Keratinocyte (primary cell): Measurements from ENCODE around the gene RELB. TPM values are rescaled to one million over a fixed set of nuclear protein-coding genes. Genes with fewer than 3 reads are reported as not detected.
"Not testable (repeated sequence)": the region's sequence is repeated elsewhere in the genome, so short reads cannot be mapped to it uniquely, and the experiment has no call there.

Source experiments
- DNase-seq: peaks from one replicate; pipeline ENCODE4 v3.0.0-alpha.2; 2011; ENCODE audit warnings: low read depth, missing footprints, low spot score
- FAIRE-seq: peaks from 2 replicates; lab custom pipeline; 2011; peaks lifted over from hg19 to GRCh38; lab: Jason Lieb, UNC
- H2AFZ ChIP-seq: 2 replicates; pipeline ENCODE4 v1.6.0; 2012; ENCODE audit warnings: low read length, control low read depth, inconsistent platforms; ENCODE audit not compliant: control insufficient read depth
- H3K27ac ChIP-seq: 2 replicates; pipeline ENCODE4 v1.5.1; 2011; ENCODE audit warnings: low read length; ENCODE audit not compliant: control insufficient read depth, insufficient read depth
- H3K27me3 ChIP-seq: 3 replicates; pipeline ENCODE4 v1.6.0; 2011; ENCODE audit warnings: low read length; ENCODE audit not compliant: control insufficient read depth, insufficient read depth; ENCODE audit errors: extremely low read depth
- H3K36me3 ChIP-seq, 2 experiments: 2 replicates in 1 of 2; 3 replicates in 1 of 2; pipeline ENCODE4 v1.5.1; 2011; ENCODE audit warnings: low read length in 2 of 2, mild to moderate bottlenecking in 1 of 2; ENCODE audit not compliant: control insufficient read depth in 2 of 2, insufficient read depth in 2 of 2; ENCODE audit errors: extremely low read depth in 1 of 2
- H3K4me1 ChIP-seq: 3 replicates; pipeline ENCODE4 v1.5.1; 2011; ENCODE audit warnings: low read length; ENCODE audit not compliant: control insufficient read depth, insufficient read depth; ENCODE audit errors: extremely low read depth
- H3K4me2 ChIP-seq: 3 replicates; pipeline ENCODE4 v1.6.0; 2011; ENCODE audit warnings: low read depth, low read length; ENCODE audit not compliant: control insufficient read depth, insufficient read depth; ENCODE audit errors: extremely low read depth
- H3K4me3 ChIP-seq, 3 experiments: fragments of 200-600 bp in 1 of 3; sonication (generic) in 1 of 3; 2 replicates in 2 of 3; 3 replicates in 1 of 3; pipeline ENCODE4 v1.5.1; 2011 to 2016; ENCODE audit warnings: low read length in 3 of 3, mild to moderate bottlenecking in 3 of 3, control low read depth in 2 of 3, inconsistent platforms in 1 of 3, low read depth in 1 of 3, mixed read lengths in 1 of 3, mixed run types in 1 of 3, moderate library complexity in 1 of 3; ENCODE audit not compliant: control insufficient read depth in 2 of 3, insufficient read depth in 2 of 3; ENCODE audit errors: extremely low read depth in 1 of 3
- H3K79me2 ChIP-seq: 2 replicates; pipeline ENCODE4 v1.6.0; 2012; ENCODE audit warnings: low read length; ENCODE audit not compliant: control insufficient read depth, insufficient read depth
- H3K9ac ChIP-seq: 3 replicates; pipeline ENCODE4 v1.6.0; 2011; ENCODE audit warnings: low read length; ENCODE audit not compliant: control insufficient read depth, insufficient read depth; ENCODE audit errors: extremely low read depth
- H3K9me1 ChIP-seq: 3 replicates; pipeline ENCODE4 v1.6.0; 2011; ENCODE audit warnings: low read length; ENCODE audit not compliant: control insufficient read depth, insufficient read depth; ENCODE audit errors: extremely low read depth
- H3K9me3 ChIP-seq: 2 replicates; pipeline ENCODE4 v1.5.1; 2012; ENCODE audit warnings: low read depth, low read length; ENCODE audit not compliant: control insufficient read depth
- H4K20me1 ChIP-seq: 3 replicates; pipeline ENCODE4 v1.6.0; 2011; ENCODE audit warnings: low read length; ENCODE audit not compliant: control insufficient read depth, insufficient read depth; ENCODE audit errors: extremely low read depth
- CTCF ChIP-seq, 3 experiments: IDR thresholded peaks in 1 of 3; conservative IDR thresholded peaks in 1 of 3; optimal IDR thresholded peaks in 1 of 3; 2 replicates in 2 of 3; 3 replicates in 1 of 3; pipeline versions ENCODE3 to v1.5.1; 2011; ENCODE audit warnings: low read length in 3 of 3, mild to moderate bottlenecking in 3 of 3, moderate library complexity in 2 of 3, control low read depth in 1 of 3, inconsistent platforms in 1 of 3; ENCODE audit not compliant: insufficient read depth in 2 of 3; ENCODE audit errors: extremely low read depth in 1 of 3
- EZH2 ChIP-seq: IDR thresholded peaks from one replicate; pipeline ENCODE4 v1.6.1; 2012; ENCODE audit warnings: inconsistent platforms, mild to moderate bottlenecking, low read length, moderate library complexity
- dilution Hi-C: fragments of 300-500 bp; cut with MboI; formaldehyde crosslinking; loops from one replicate; pipeline ENCODE4 v1.7.0; 2020; ENCODE audit warnings: low sequenced_read_pairs; ENCODE audit not compliant: extremely low pct_ligation_motif_present
- polyA plus RNA-seq, 5 experiments: library from polyadenylated mRNA; depleted of rRNA in 3 of 5; stranded (reverse) in 3 of 5; stranded (forward) in 1 of 5; unstranded in 1 of 5; fragments of >200 nt; gene quantifications; 1 replicate in 1 of 5; 2 replicates in 3 of 5; 3 replicates in 1 of 5; pipeline versions ENCODE4 v1.2.1 to v1.2.3, GENCODE V29; 2011 to 2012; ENCODE audit warnings: missing spikeins in 2 of 5, low read depth in 1 of 5, low replicate concordance in 1 of 5

RELB gene
- polyA plus RNA-seq, 1 donor (not counting 4 experiments of a cell fraction or from before 2014, with no cell fraction given): 3.6 TPM

GRCh38 chr19:44968670-44969069 lies 32.6 kb upstream of the RELB start:
- dilution Hi-C loops: no loop called here
- Histone ChIP-seq H3K9ac (no peak overlapping the region), H3K4me2 (no peak overlapping the region)

GRCh38 chr19:44969437-44969836 lies 31.8 kb upstream of the RELB start:
- Histone ChIP-seq H4K20me1 (no peaks in the 10 kb centered on the region), H3K79me2 (peaks cover 2% of the 10 kb centered on the region), H3K9me1 (no peaks in the 10 kb centered on the region), H3K9ac (no peak overlapping the region), H3K27ac (no peak overlapping the region), H3K27me3 (no peaks in the 10 kb centered on the region), H3K4me3 (no peak overlapping the region), H3K4me1 (no peaks in the 10 kb centered on the region), H2AFZ (no peak overlapping the region), H3K4me2 (no peak overlapping the region), H3K36me3 (peaks cover 10 to 23% of the 10 kb centered on the region in 2 experiments), H3K9me3 (no peaks in the 10 kb centered on the region)
- DNase-seq (no peak), FAIRE-seq (no peak)
- dilution Hi-C loops: no loop called here
- TF ChIP-seq CTCF (optimal IDR thresholded peaks at IDR 0.05 in 1 of 3, IDR thresholded peaks at IDR 0.05 in 1 of 3, conservative IDR thresholded peaks at IDR 0.05 in 1 of 3; ENCODE audit: extremely low read depth in 1 of 3, insufficient read depth in 2 of 3, low read length in 3 of 3): no peak
- no peak for TF ChIP-seq EZH2

More at GRCh38 chr19:44968670-44969069, 32.6 kb upstream of the RELB start:
- H3K4me1 ChIP-seq: no peaks in the 10 kb centered on the region
- no peaks in the 10 kb centered on the region for H3K9me3 ChIP-seq
- no peaks in the 10 kb centered on the region for H3K9me1 ChIP-seq
- H3K79me2 ChIP-seq: peaks cover 2% of the 10 kb centered on the region
- no peak overlapping the region for H2AFZ ChIP-seq
- no peak overlapping the region for H3K27ac ChIP-seq
- DNase-seq (no peak), FAIRE-seq (no peak)
- H3K27me3 ChIP-seq: no peaks in the 10 kb centered on the region
- TF ChIP-seq CTCF (optimal IDR thresholded peaks at IDR 0.05 in 1 of 3, IDR thresholded peaks at IDR 0.05 in 1 of 3, conservative IDR thresholded peaks at IDR 0.05 in 1 of 3; ENCODE audit: extremely low read depth in 1 of 3, insufficient read depth in 2 of 3, low read length in 3 of 3) (no peak), EZH2 (no peak)
- peaks cover 4 to 19% of the 10 kb centered on the region in 2 experiments for H3K36me3 ChIP-seq
- H4K20me1 ChIP-seq: no peaks in the 10 kb centered on the region
- H3K4me3 ChIP-seq: no peak overlapping the region

- H2AFZ ChIP-seq, DNase-seq, H4K20me1 ChIP-seq, H3K4me1 ChIP-seq, FAIRE-seq, H3K79me2 ChIP-seq, H3K27me3 ChIP-seq, H3K4me3 ChIP-seq, H3K4me2 ChIP-seq, dilution Hi-C loops, H3K27ac ChIP-seq, H3K9me1 ChIP-seq, H3K9me3 ChIP-seq, H3K9ac ChIP-seq: not testable (repeated sequence)
- H3K36me3 ChIP-seq: peaks cover 22% of the 10 kb centered on the region in 2 experiments
Measured at GRCh38 chr19:44971451-44971850, 29.8 kb upstream of the RELB start.
